Measurements from ENCODE around the gene TDRD12.
A peak's percentile ranks its signal among the peaks of the same experiment; 100 is the strongest.

TDRD12 gene

GRCh38 chr19:32719611-32720059 lies at the start of gene TDRD12:
Gene TDRD12 (plus strand): TSS chr19:32719767. CDS start chr19:32720073, 306 bp downstream.
- no peak within 1 kb of the TSS for H3K9ac ChIP-seq (ENCODE audit: low read length)
- no peak within 1 kb of the TSS for H3K4me3 ChIP-seq (ENCODE audit: insufficient read depth, low read length, poor library complexity, severe bottlenecking)
- H3K9me3 ChIP-seq (ENCODE audit: insufficient read depth, low read length) = no peaks in the 10 kb centered on the region
- no peak within 1 kb of the TSS for H3K4me2 ChIP-seq (ENCODE audit: low read depth, low read length, poor library complexity, severe bottlenecking)
- H3F3A ChIP-seq (ENCODE audit: insufficient read depth) = no peaks in the 10 kb centered on the region
- no peak for TF ChIP-seq EZH2phosphoT487 (conservative IDR thresholded peaks at IDR 0.05; ENCODE audit: low read length)
- TF ChIP-seq, protein P1, sequence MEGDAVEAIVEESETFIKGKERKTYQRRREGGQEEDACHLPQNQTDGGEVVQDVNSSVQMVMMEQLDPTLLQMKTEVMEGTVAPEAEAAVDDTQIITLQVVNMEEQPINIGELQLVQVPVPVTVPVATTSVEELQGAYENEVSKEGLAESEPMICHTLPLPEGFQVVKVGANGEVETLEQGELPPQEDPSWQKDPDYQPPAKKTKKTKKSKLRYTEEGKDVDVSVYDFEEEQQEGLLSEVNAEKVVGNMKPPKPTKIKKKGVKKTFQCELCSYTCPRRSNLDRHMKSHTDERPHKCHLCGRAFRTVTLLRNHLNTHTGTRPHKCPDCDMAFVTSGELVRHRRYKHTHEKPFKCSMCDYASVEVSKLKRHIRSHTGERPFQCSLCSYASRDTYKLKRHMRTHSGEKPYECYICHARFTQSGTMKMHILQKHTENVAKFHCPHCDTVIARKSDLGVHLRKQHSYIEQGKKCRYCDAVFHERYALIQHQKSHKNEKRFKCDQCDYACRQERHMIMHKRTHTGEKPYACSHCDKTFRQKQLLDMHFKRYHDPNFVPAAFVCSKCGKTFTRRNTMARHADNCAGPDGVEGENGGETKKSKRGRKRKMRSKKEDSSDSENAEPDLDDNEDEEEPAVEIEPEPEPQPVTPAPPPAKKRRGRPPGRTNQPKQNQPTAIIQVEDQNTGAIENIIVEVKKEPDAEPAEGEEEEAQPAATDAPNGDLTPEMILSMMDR (IDR thresholded peaks at IDR 0.05; ENCODE audit: insufficient read depth, low read length, poor library complexity, severe bottlenecking) = no peak
- no peaks in the 10 kb centered on the region for H3K79me2 ChIP-seq (ENCODE audit: insufficient read depth, low read length)
- no peaks in the 10 kb centered on the region for H4K20me1 ChIP-seq (ENCODE audit: low read depth, low read length)
- no peaks in the 10 kb centered on the region for H3K36me3 ChIP-seq (ENCODE audit: low read length)
- no peaks in the 10 kb centered on the region for H3K9me2 ChIP-seq (replicated peaks; ENCODE audit: insufficient read depth, low read length)
- H3K27ac ChIP-seq (ENCODE audit: low read depth, low read length) = no peak within 1 kb of the TSS
- no peak within 1 kb of the TSS for H2AFZ ChIP-seq (ENCODE audit: low read depth, low read length, severe bottlenecking)
- H3K27me3 ChIP-seq (ENCODE audit: low read length) = no peaks in the 10 kb centered on the region

- no peaks in the 10 kb centered on the region for H3F3A ChIP-seq (ENCODE audit: insufficient read depth)
- no peaks in the 10 kb centered on the region for H3K9me3 ChIP-seq (ENCODE audit: insufficient read depth, low read length)
- no peaks in the 10 kb centered on the region for H3K9me2 ChIP-seq (replicated peaks; ENCODE audit: insufficient read depth, low read length)
- no peak overlapping the region for H3K4me3 ChIP-seq (ENCODE audit: insufficient read depth, low read length, poor library complexity, severe bottlenecking)
- H3K27me3 ChIP-seq (ENCODE audit: low read length) = no peaks in the 10 kb centered on the region
- no peak overlapping the region for H3K4me2 ChIP-seq (ENCODE audit: low read depth, low read length, poor library complexity, severe bottlenecking)
- TF ChIP-seq, protein P1 (IDR thresholded peaks at IDR 0.05; ENCODE audit: insufficient read depth, low read length, poor library complexity, severe bottlenecking) = no peak
- no peak for TF ChIP-seq EZH2phosphoT487 (conservative IDR thresholded peaks at IDR 0.05; ENCODE audit: low read length)
- no peak overlapping the region for H3K9ac ChIP-seq (ENCODE audit: low read length)
- H3K36me3 ChIP-seq (ENCODE audit: low read length) = no peaks in the 10 kb centered on the region
- no peak overlapping the region for H3K27ac ChIP-seq (ENCODE audit: low read depth, low read length)
- peaks cover 78% of the 10 kb centered on the region for H3K79me2 ChIP-seq (ENCODE audit: insufficient read depth, low read length)
- peaks cover 13% of the 10 kb centered on the region; the same call in 1 of the 2 replicates for H4K20me1 ChIP-seq (ENCODE audit: low read depth, low read length)
- H2AFZ ChIP-seq (ENCODE audit: low read depth, low read length, severe bottlenecking) = no peak overlapping the region
Observed at GRCh38 chr19:32671883-32672593, 47.5 kb upstream of the TDRD12 start.

DNA sequence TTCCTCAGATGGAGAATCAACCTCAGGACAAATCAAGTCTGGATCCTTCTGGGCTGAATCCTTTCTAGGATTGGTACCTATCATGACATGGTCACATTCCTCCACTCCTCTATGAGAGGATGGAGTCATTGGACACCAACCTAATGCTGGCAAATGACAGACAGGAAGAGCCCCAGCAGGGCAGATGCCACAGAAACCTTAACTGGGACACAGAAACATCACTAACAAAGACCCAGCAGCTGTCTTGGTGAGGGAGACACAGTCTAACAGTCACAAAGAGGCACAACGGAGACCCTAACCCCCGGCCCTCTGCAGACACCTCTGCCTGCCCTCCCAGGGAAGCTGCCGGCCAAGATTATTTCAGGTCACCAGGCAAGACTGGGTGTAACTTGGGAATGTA lies 46.7 kb upstream of the TDRD12 start:
- Histone ChIP-seq H4K20me1 (ENCODE audit: low read depth, low read length) (peaks cover 13% of the 10 kb centered on the region; the same call in 1 of the 2 replicates), H3K27ac (ENCODE audit: low read depth, low read length) (no peak overlapping the region), H3K4me3 (ENCODE audit: insufficient read depth, low read length, poor library complexity, severe bottlenecking) (no peak overlapping the region), H3K9ac (ENCODE audit: low read length) (0 out of 2 replicates have a peak overlapping the region, but pooled peaks have one; percentile 81), H3K27me3 (ENCODE audit: low read length) (no peaks in the 10 kb centered on the region), H3K4me2 (ENCODE audit: low read depth, low read length, poor library complexity, severe bottlenecking) (peak overlapping the region; percentile 63), H3K9me2 (replicated peaks; ENCODE audit: insufficient read depth, low read length) (no peaks in the 10 kb centered on the region), H3K9me3 (ENCODE audit: insufficient read depth, low read length) (no peaks in the 10 kb centered on the region), H3F3A (ENCODE audit: insufficient read depth) (no peaks in the 10 kb centered on the region), H3K36me3 (ENCODE audit: low read length) (no peaks in the 10 kb centered on the region), H3K79me2 (ENCODE audit: insufficient read depth, low read length) (peaks cover 70% of the 10 kb centered on the region), H2AFZ (ENCODE audit: low read depth, low read length, severe bottlenecking) (no peak overlapping the region)
- TF ChIP-seq, protein P1 (IDR thresholded peaks at IDR 0.05; ENCODE audit: insufficient read depth, low read length, poor library complexity, severe bottlenecking) = no peak
- no peak for TF ChIP-seq EZH2phosphoT487 (conservative IDR thresholded peaks at IDR 0.05; ENCODE audit: low read length)

Measured in SU-DHL-6 (cell line).